ENCODE results near the gene RBM45. TPM values are rescaled to one million over a fixed set of nuclear protein-coding genes. Genes with fewer than 3 reads are reported as not detected.

Gene RBM45
- polyA plus RNA-seq, 1 donor from 2014 or later, result 30.3 TPM

DNA sequence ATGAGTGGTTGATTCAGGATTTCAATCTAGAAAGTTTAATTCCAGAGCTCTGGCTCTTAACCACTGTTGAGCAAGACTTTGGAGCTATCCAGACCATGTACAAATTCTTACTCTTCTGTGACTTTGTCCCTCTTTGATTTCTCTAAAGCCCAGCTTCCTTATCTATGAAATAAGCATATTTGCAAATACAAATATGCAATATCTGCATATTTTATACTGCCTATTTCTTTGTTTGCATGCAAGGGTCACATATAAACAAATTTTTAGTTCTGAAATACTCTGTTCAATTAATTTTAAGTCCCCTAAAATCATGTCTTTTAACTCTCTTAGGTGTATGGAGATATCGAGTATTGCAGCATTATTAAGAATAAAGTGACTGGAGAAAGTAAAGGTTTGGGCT lies 5.5 kb downstream of the RBM45 start:
- Histone ChIP-seq H3K79me2 (replicated peaks; ENCODE audit: insufficient read depth, low read length) (no peaks in the 10 kb centered on the region), H3K4me2 (ENCODE audit: low read length) (no peak overlapping the region), H3K9me2 (ENCODE audit: insufficient read depth, low read length) (no peaks in the 10 kb centered on the region), H3K9ac (ENCODE audit: low read length) (no peak overlapping the region), H4K20me1 (ENCODE audit: insufficient read depth) (no peaks in the 10 kb centered on the region), H3K4me3 (ENCODE audit: low read length) (no peak overlapping the region), H3F3A (ENCODE audit: insufficient read depth, low read length, poor library complexity, severe bottlenecking) (no peaks in the 10 kb centered on the region), H3K27ac (ENCODE audit: low read length) (no peak overlapping the region), H3K36me3 (ENCODE audit: insufficient read depth, low read length) (no peaks in the 10 kb centered on the region), H3K9me3 (ENCODE audit: low read length) (no peaks in the 10 kb centered on the region), H2AFZ (ENCODE audit: low read depth, low read length) (no peak overlapping the region), H3K27me3 (ENCODE audit: insufficient read depth, low read depth, low read length) (no peaks in the 10 kb centered on the region)
- TF ChIP-seq TAF1 (IDR thresholded peaks at IDR 0.05; ENCODE audit: low read depth) (no peak), REST (IDR thresholded peaks at IDR 0.05; ENCODE audit: borderline replicate concordance) (no peak), MXI1 (conservative IDR thresholded peaks at IDR 0.05; ENCODE audit: poor library complexity, severe bottlenecking) (no peak), EZH2 (IDR thresholded peaks at IDR 0.05; ENCODE audit: borderline replicate concordance, insufficient read depth, low read length, poor library complexity, severe bottlenecking) (no peak), POLR2AphosphoS5 (IDR thresholded peaks at IDR 0.05) (no peak), EP300 (conservative IDR thresholded peaks at IDR 0.05; ENCODE audit: poor library complexity, severe bottlenecking) (no peak), SMC3 (conservative IDR thresholded peaks at IDR 0.05; ENCODE audit: poor library complexity) (no peak)

DNA sequence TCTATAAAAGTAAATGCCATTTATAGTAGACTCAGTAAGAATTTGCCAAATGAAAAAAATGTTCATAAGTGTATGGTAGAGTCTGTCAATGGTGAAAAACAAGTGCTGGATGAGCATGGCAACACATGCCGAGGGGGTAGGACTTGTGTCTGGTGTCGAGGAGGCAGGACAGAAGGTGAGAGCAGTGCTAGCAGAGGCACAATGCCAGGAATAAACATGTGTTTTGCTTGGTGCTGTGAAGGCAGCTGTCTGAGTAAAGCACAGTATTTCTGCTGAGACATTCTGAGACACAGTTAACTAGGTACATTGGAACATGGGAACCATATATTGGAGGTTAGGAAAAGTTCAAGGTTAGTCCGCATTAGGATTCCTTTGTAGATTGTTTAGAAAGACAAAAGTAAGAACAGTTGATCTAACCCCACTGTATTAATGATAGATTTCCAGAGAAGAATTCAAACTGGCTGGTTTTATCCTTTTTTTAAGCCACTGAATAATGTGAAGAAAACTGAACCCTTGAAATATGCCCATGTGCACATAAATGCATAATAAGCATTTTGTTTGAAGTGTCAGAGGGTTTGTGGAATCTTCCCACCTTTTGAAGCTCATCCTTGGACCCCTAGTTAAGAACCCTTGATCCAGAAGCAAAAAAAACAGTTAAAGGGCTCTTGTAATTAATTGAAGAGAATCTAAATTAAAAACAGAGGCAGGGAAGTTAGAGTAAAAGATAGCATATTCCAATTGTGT lies 7.1 kb downstream of the RBM45 start:
- Histone ChIP-seq H3K4me2 (ENCODE audit: low read length) (no peak overlapping the region), H3K27me3 (ENCODE audit: insufficient read depth, low read depth, low read length) (no peaks in the 10 kb centered on the region), H3K9me2 (ENCODE audit: insufficient read depth, low read length) (no peaks in the 10 kb centered on the region), H4K20me1 (ENCODE audit: insufficient read depth) (no peaks in the 10 kb centered on the region), H3K27ac (ENCODE audit: low read length) (no peak overlapping the region), H3K9ac (ENCODE audit: low read length) (no peak overlapping the region), H3K9me3 (ENCODE audit: low read length) (no peaks in the 10 kb centered on the region), H3K4me3 (ENCODE audit: low read length) (no peak overlapping the region), H2AFZ (ENCODE audit: low read depth, low read length) (no peak overlapping the region), H3F3A (ENCODE audit: insufficient read depth, low read length, poor library complexity, severe bottlenecking) (no peaks in the 10 kb centered on the region), H3K36me3 (ENCODE audit: insufficient read depth, low read length) (no peaks in the 10 kb centered on the region), H3K79me2 (replicated peaks; ENCODE audit: insufficient read depth, low read length) (no peaks in the 10 kb centered on the region)
- TF ChIP-seq RAD21 (conservative IDR thresholded peaks at IDR 0.05) (no peak), SMC3 (conservative IDR thresholded peaks at IDR 0.05; ENCODE audit: poor library complexity) (no peak), TAF1 (IDR thresholded peaks at IDR 0.05; ENCODE audit: low read depth) (no peak), EZH2 (IDR thresholded peaks at IDR 0.05; ENCODE audit: borderline replicate concordance, insufficient read depth, low read length, poor library complexity, severe bottlenecking) (no peak), EP300 (conservative IDR thresholded peaks at IDR 0.05; ENCODE audit: poor library complexity, severe bottlenecking) (no peak), CTCF (IDR thresholded peaks at IDR 0.05; ENCODE audit: poor library complexity, severe bottlenecking) (no peak), REST (IDR thresholded peaks at IDR 0.05; ENCODE audit: borderline replicate concordance) (no peak), POLR2AphosphoS5 (IDR thresholded peaks at IDR 0.05) (no peak)
